ENCODE measurements around the gene HNRNPAB. TPM values are rescaled to one million over a fixed set of nuclear protein-coding genes. Genes with fewer than 3 reads are reported as not detected.

HNRNPAB gene
- total RNA-seq (2021) (369 and 408 TPM in 2 replicates), Bru-seq, nascent RNA (percentile 99 among the genes with signal in this experiment), BruChase-seq, experiment 1, labeled RNA remaining after a 2-hour chase (percentile 99 among the genes with signal in this experiment), BruChase-seq, experiment 2, labeled RNA remaining after a 6-hour chase (percentile 100 among the genes with signal in this experiment)
- long read RNA-seq, transcript HNRNPAB-201 (7 exons, 1,602 nt) = minor isoform, 21 of 109 reads
- long read RNA-seq, transcript HNRNPAB-202 (8 exons, 1,796 nt) = major isoform, 22 of 109 reads
- long read RNA-seq, transcript HNRNPAB-205 (6 exons, 1,674 nt) = minor isoform, 11 of 109 reads
- long read RNA-seq, transcript HNRNPAB-204 (7 exons, 1,785 nt) = minor isoform, 18 of 109 reads
- long read RNA-seq, partial matches to known transcripts = 31 of 109 reads
- long read RNA-seq, other reads (novel, unspliced or antisense) = 6 of 109 reads

- Histone ChIP-seq H3K36me3 (ENCODE audit: insufficient read depth, low read length, poor library complexity, severe bottlenecking) (peaks cover 41% of the 10 kb centered on the region), H3K4me3 (ENCODE audit: low read depth, low read length, poor library complexity, severe bottlenecking) (peak within 1 kb of the TSS; percentile 98), H3K27me3 (replicated peaks; ENCODE audit: insufficient read depth, low read depth, low read length, poor library complexity) (no peaks in the 10 kb centered on the region), H3K27ac (ENCODE audit: low read depth, low read length, poor library complexity, severe bottlenecking) (peak within 1 kb of the TSS; percentile 97), H3K9me3 (ENCODE audit: low read depth, low read length, poor library complexity, severe bottlenecking) (no peaks in the 10 kb centered on the region), H3K4me1 (ENCODE audit: insufficient read depth, low read length, poor library complexity, severe bottlenecking) (peaks cover 11% of the 10 kb centered on the region)
- ChIA-PET CTCF (no interaction called here), POLR2A (ENCODE audit: low non-redundant PET) (interaction anchor here (0.6 to 0.9 kb wide), 3 partner anchors 8 to 894 kb away, joined by 3 to 4 read pairs (median 4); no protein-coding TSS in a partner anchor)
- DNase-seq (ENCODE audit: low spot score) = peak; percentile 93
- BruUV-seq (replicated peaks) = no TSS peak
- TF ChIP-seq EZH2 (IDR thresholded peaks at IDR 0.05; ENCODE audit: borderline replicate concordance, low read depth, low read length, poor library complexity, severe bottlenecking) = no peak
- TF ChIP-seq, protein P1, sequence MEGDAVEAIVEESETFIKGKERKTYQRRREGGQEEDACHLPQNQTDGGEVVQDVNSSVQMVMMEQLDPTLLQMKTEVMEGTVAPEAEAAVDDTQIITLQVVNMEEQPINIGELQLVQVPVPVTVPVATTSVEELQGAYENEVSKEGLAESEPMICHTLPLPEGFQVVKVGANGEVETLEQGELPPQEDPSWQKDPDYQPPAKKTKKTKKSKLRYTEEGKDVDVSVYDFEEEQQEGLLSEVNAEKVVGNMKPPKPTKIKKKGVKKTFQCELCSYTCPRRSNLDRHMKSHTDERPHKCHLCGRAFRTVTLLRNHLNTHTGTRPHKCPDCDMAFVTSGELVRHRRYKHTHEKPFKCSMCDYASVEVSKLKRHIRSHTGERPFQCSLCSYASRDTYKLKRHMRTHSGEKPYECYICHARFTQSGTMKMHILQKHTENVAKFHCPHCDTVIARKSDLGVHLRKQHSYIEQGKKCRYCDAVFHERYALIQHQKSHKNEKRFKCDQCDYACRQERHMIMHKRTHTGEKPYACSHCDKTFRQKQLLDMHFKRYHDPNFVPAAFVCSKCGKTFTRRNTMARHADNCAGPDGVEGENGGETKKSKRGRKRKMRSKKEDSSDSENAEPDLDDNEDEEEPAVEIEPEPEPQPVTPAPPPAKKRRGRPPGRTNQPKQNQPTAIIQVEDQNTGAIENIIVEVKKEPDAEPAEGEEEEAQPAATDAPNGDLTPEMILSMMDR (conservative IDR thresholded peaks at IDR 0.05; ENCODE audit: low read depth, low read length) = no peak
- intact Hi-C loops (cut with micrococcal nuclease; ENCODE audit: unreplicated experiment) = no loop called here
Observed at GRCh38 chr5:178204182-178204934, at the start of gene HNRNPAB. Gene HNRNPAB, plus strand, starts transcription at chr5:178204533. Its CDS starts 305 bp downstream, at chr5:178204838.

DNA sequence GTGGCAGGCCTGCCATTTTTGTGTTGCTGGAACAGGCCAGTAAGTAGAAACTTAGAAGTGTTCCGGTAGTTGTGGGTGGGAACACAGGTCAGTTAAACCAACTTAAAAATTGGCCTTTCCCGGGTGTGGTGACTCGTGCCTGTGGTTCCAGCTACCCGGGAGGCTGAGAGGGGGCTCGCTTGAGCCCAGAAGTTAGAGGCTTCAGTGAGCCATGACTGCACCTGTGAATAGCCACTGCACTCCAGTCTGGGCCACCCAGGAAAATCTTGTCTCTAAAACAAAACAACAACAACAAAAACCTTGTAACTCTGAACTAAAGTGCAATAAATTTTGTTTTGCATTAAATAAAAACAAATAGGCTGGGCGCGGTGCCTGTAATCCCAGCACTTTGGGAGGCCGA, 49.3 kb upstream of the HNRNPAB start:
- TF ChIP-seq, protein P1 (conservative IDR thresholded peaks at IDR 0.05; ENCODE audit: low read depth, low read length) = no peak
- TF ChIP-seq EZH2 (IDR thresholded peaks at IDR 0.05; ENCODE audit: borderline replicate concordance, low read depth, low read length, poor library complexity, severe bottlenecking) = no peak
- no peak for DNase-seq (ENCODE audit: low spot score)
- ChIA-PET CTCF (interaction anchor here (0.6 kb wide), 1 partner anchor 78 kb away, joined by 16 read pairs; no protein-coding TSS in a partner anchor), POLR2A (ENCODE audit: low non-redundant PET) (interaction anchor here (0.9 kb wide), 1 partner anchor 14 kb away, joined by 3 read pairs; no protein-coding TSS in a partner anchor)
- Histone ChIP-seq H3K4me3 (ENCODE audit: low read depth, low read length, poor library complexity, severe bottlenecking) (no peak overlapping the region), H3K27me3 (replicated peaks; ENCODE audit: insufficient read depth, low read depth, low read length, poor library complexity) (no peaks in the 10 kb centered on the region), H3K4me1 (ENCODE audit: insufficient read depth, low read length, poor library complexity, severe bottlenecking) (peaks cover 8% of the 10 kb centered on the region), H3K9me3 (ENCODE audit: low read depth, low read length, poor library complexity, severe bottlenecking) (no peaks in the 10 kb centered on the region), H3K27ac (ENCODE audit: low read depth, low read length, poor library complexity, severe bottlenecking) (no peak overlapping the region), H3K36me3 (ENCODE audit: insufficient read depth, low read length, poor library complexity, severe bottlenecking) (peaks cover 24% of the 10 kb centered on the region)
- BruUV-seq (replicated peaks) = no TSS peak
- intact Hi-C loops (cut with micrococcal nuclease; ENCODE audit: unreplicated experiment) = no loop called here

- no peak for DNase-seq (ENCODE audit: low spot score)
- no peaks in the 10 kb centered on the region for H3K36me3 ChIP-seq (ENCODE audit: insufficient read depth, low read length, poor library complexity, severe bottlenecking)
- no peaks in the 10 kb centered on the region for H3K4me1 ChIP-seq (ENCODE audit: insufficient read depth, low read length, poor library complexity, severe bottlenecking)
- intact Hi-C loops (cut with micrococcal nuclease; ENCODE audit: unreplicated experiment) = no loop called here
- H3K27me3 ChIP-seq (replicated peaks; ENCODE audit: insufficient read depth, low read depth, low read length, poor library complexity) = no peaks in the 10 kb centered on the region
- BruUV-seq (replicated peaks) = no TSS peak
- ChIA-PET POLR2A (ENCODE audit: low non-redundant PET) (no interaction called here), CTCF (no interaction called here)
- TF ChIP-seq EZH2 (IDR thresholded peaks at IDR 0.05; ENCODE audit: borderline replicate concordance, low read depth, low read length, poor library complexity, severe bottlenecking) = no peak
- TF ChIP-seq, protein P1 (conservative IDR thresholded peaks at IDR 0.05; ENCODE audit: low read depth, low read length) = no peak
- no peak overlapping the region for H3K27ac ChIP-seq (ENCODE audit: low read depth, low read length, poor library complexity, severe bottlenecking)
- H3K9me3 ChIP-seq (ENCODE audit: low read depth, low read length, poor library complexity, severe bottlenecking) = no peaks in the 10 kb centered on the region
- H3K4me3 ChIP-seq (ENCODE audit: low read depth, low read length, poor library complexity, severe bottlenecking) = no peak overlapping the region
Observed at GRCh38 chr5:178160176-178160575, 44.2 kb upstream of the HNRNPAB start.

Data from A673 (cell line).